Astrocyte of the spinal cord (primary cell): ENCODE data around the gene PPME1.

Source experiments
- DNase-seq: peaks from one replicate; pipeline ENCODE4 v3.0.0; 2011; ENCODE audit warnings: low read depth, low spot score
- H3K4me3 ChIP-seq: 2 replicates; pipeline ENCODE4 v1.5.1; 2011; ENCODE audit warnings: low read depth, mild to moderate bottlenecking, low read length, moderate library complexity
- in situ Hi-C: cut with HindIII; loops from 2 replicates; pipeline ENCODE4 v1.10.0; 2017; ENCODE audit warnings: low sequenced_read_pairs
- TF ChIP-seq, protein P1 (sequence below): IDR thresholded peaks from 2 replicates; pipeline ENCODE4 v1.5.1; 2012; ENCODE audit warnings: low read depth, mild to moderate bottlenecking, low read length, inconsistent platforms

The PPME1 gene

DNA sequence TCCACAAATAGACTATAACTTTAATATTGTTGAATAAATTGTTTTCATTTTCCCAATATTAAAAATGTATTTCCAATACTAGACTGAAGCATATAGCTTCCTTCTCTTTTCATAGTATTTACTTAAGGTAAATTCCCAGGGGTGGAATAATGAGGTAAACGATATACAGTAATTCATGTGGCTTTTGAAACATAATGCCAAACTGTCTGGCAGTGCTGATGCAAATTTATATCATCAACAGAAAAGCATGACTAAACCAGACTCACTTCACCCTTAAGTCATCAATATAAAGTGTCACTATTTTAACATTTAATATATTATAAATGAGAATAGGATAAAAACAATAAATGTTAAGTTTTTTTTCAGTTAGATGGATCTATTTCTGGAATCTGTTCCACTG, 13.9 kb upstream of the PPME1 start:
- H3K4me3 ChIP-seq, result no peak overlapping the region
- in situ Hi-C loops, result no loop called here
- no peak for DNase-seq
- TF ChIP-seq, protein P1, sequence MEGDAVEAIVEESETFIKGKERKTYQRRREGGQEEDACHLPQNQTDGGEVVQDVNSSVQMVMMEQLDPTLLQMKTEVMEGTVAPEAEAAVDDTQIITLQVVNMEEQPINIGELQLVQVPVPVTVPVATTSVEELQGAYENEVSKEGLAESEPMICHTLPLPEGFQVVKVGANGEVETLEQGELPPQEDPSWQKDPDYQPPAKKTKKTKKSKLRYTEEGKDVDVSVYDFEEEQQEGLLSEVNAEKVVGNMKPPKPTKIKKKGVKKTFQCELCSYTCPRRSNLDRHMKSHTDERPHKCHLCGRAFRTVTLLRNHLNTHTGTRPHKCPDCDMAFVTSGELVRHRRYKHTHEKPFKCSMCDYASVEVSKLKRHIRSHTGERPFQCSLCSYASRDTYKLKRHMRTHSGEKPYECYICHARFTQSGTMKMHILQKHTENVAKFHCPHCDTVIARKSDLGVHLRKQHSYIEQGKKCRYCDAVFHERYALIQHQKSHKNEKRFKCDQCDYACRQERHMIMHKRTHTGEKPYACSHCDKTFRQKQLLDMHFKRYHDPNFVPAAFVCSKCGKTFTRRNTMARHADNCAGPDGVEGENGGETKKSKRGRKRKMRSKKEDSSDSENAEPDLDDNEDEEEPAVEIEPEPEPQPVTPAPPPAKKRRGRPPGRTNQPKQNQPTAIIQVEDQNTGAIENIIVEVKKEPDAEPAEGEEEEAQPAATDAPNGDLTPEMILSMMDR, result no peak

DNA sequence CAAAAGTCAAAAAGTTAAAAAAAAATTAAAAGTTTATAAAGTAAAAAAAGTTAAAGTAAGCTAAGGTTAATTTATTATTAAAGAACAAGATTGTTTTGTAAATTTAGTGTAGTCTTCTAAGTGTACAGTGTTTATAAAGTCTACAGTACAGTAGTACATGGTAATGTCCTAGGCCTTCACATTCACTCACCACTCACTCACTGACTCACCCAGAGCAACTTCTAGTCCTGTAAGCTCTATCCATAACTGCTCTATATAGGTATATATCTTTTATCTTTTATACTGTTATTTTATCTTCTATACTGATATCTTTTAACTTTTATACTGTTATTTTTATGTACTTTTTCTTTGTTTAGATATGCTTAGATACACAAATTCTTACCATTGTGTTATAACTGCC, 11.4 kb upstream of the PPME1 start:
- H3K4me3 ChIP-seq, result no peak overlapping the region
- in situ Hi-C loops, result no loop called here
- TF ChIP-seq, protein P1, result no peak
- no peak for DNase-seq

DNA sequence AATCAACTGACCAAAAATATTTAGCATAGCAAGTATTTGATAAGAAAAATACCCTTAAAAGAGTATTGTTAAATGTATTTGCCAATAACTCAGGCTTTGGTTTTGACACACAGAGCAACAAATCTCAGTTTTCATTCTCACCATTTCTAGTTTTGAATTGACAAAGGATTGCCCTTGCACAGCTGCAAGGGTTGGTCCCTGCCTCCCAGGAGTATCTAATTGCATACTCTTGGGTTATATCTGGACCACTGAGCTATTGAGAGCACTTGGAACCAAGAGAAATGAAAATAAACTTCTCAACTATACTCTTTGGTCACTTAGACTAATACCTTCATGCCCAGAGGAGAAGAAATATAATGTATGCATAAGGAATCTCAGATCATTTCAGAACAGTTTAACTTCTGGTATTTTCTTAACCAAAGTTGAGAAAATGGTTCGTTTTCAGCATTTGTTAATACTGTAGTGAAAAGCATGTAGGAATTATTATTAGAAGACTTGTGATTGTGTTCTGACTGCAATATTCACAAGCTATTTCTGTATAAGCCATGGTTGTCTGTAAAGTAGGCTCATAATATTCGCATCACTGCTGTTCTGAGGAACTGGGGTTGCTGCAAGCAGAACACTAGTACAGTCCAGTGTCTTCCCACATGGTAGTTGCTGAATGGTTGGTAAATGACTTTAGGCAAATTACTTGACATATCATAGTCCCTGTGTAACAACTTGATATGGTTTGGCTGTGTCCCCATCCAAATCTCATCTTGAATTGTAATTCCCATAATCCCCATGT, 8.2 kb upstream of the PPME1 start:
- in situ Hi-C loops, result no loop called here
- TF ChIP-seq, protein P1, result no peak
- DNase-seq, result peak; percentile 25
- no peak overlapping the region for H3K4me3 ChIP-seq

DNA sequence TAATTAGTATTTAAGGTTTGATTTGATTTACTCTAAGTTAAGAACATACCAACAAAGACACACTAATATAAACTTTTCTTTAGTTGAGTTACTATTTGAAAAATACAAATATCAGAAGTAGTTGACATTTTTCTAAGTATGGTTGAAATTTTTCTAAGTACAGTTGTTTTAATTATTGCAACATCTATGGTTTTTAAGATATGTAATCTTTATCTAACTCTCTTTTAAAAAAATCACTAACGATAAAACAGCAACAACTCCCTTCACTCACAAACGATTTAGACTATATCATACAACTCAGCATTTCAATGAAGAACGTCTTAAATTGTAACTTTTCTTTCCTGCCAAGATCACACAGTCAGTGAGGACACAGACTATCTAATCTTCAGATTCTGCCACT, 2.3 kb upstream of the PPME1 start:
- TF ChIP-seq, protein P1, result no peak
- H3K4me3 ChIP-seq, result no peak overlapping the region
- in situ Hi-C loops, result no loop called here
- DNase-seq, result no peak

DNA sequence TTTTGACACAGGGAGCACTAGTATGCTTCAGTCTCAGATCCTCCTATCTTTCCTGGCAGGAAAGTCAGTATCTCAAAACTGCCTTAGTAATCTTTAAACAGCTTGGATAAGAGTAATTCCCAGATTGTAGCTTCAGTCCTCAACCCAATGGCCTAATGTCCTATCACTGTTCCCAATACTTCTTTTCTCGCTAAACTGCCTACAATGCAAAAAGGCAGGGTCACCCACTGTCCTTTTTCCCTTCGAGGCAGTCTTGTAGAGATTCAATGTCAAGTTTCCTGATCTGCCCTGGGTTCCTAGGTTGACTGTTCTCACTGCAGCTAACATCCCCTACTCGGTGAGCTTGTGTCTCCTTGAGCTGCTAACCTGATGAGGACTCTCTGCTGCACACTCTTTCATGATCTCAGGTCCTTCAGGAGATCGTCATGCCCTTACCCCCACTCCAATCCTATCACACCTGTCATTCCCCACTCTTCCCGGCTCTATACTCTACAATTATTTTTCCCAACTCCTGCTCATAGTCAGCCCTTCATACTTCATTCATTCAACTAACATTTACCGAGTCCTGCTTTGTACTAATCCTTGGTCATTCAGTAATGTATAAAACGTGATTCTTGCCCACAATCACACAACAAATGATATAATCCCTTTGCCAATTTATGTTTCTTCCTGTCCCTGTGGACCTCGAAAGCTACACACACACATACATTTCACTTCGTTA, 1.2 kb upstream of the PPME1 start:
- TF ChIP-seq, protein P1, result no peak
- in situ Hi-C loops, result no loop called here
- H3K4me3 ChIP-seq, result peak overlapping the region; percentile 96
- DNase-seq, result peak; percentile 3

DNA sequence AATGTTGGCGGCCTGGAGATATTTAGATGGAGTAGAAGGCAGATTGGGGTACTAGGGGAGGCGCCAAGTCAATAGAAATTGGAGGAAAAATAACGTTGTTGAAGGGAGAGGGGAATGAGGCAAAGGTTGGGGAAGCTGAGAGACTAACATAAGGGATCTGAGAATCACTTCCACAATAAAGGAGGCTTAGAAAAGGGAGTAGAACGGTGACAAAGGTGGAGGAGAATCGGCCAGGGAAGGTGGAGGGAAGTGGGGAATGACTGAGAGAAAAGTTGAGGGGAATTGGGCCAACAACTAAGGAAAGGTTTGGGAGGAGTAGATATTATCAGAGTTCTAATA, 510 bp downstream of the PPME1 start:
- TF ChIP-seq, protein P1, result no peak
- in situ Hi-C loops, result no loop called here
- no peak for DNase-seq
- peak overlapping the region; percentile 96 for H3K4me3 ChIP-seq
